Activated naive CD4-positive, alpha-beta T cell treated with anti-CD3 and anti-CD28 coated beads, Interleukin-2, amount 10 ng/mL, durations not matched to agents 5 hours and 36 hours (primary cell): Measurements from ENCODE around the gene PNMA8B. TPM values are rescaled to one million over a fixed set of nuclear protein-coding genes. Genes with fewer than 3 reads are reported as not detected.

Source experiments
- total RNA-seq, 2 experiments: library from RNA; stranded (reverse); gene quantifications; one replicate each; pipeline ENCODE4 v1.2.3, GENCODE V29; 2021

PNMA8B gene
- under 1 TPM; 0.24 to 0.25 TPM for total RNA-seq

DNA sequence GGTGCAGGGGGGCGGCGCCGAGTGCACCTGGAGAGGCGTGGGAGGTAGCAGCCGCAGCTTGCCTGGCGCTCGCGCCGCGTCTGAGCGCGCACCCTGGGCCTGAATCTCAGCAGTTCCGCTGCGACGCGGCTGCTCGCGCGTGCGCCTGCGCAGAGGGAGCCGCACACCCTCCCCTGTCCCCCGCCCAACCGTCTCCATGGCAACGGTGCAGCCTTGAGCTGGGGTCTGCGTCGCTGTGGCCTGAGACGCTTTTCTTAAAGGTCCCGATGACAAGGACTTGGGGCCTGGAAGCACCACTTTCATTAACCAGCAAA lies at the start of gene PNMA8B:
PNMA8B (minus strand) TSS at position 82 of the 314 bp plus-strand sequence. CDS start 402 bp downstream, outside the sequence.

GRCh38 chr19:46471116-46471733 lies 24.4 kb downstream of the PNMA8B start, which contains the start of gene PNMA8A:
TSS of gene PNMA8A (minus strand) at chr19:46471563. CDS start at chr19:46471035, 528 bp downstream.

Other genes with a start within 250 kb of the PNMA8B start
- gene HIF3A, start 198.8 kb downstream of the PNMA8B start, total RNA-seq: not detected
- gene PPP5C, start 148.8 kb downstream of the PNMA8B start, total RNA-seq: 10 to 100 TPM; 82.5 to 86.9 TPM
- gene CCDC8, start 82.3 kb downstream of the PNMA8B start, total RNA-seq: not detected
- gene PNMA8C, start 66.9 kb downstream of the PNMA8B start, total RNA-seq: not detected
- gene PNMA8A, start 24.3 kb downstream of the PNMA8B start, total RNA-seq: under 1 TPM; 0.29 to 0.63 TPM
- 100 to 1,000 TPM; 417 to 425 TPM for gene CALM3, start 105.5 kb upstream of the PNMA8B start, total RNA-seq
- 10 to 100 TPM; 12.5 to 13.9 TPM for gene PTGIR, start 129.2 kb upstream of the PNMA8B start, total RNA-seq
- gene GNG8, start 140.3 kb upstream of the PNMA8B start, total RNA-seq: 1 to 10 TPM; 2.1 to 2.4 TPM
- gene DACT3, start 165.3 kb upstream of the PNMA8B start, total RNA-seq: under 1 TPM; 0.38 to 0.41 TPM
- gene PRKD2, start 221.2 kb upstream of the PNMA8B start, total RNA-seq: 100 to 1,000 TPM; 178 to 189 TPM